ENCODE measurements around the gene WWOX. TPM values are rescaled to one million over a fixed set of nuclear protein-coding genes. Genes with fewer than 3 reads are reported as not detected.

The WWOX gene
- total RNA-seq, 1 donor from 2014 or later = 28.2 TPM

GRCh38 chr16:79097771-79098170 is 998.3 kb downstream of the WWOX start:
- no peak for TF ChIP-seq CTCF (IDR thresholded peaks at IDR 0.05)
- Mint-ChIP-seq H3K27me3 (ENCODE audit: unreplicated experiment) (peaks cover 6% of the 10 kb centered on the region), H3K27ac (ENCODE audit: unreplicated experiment) (no peak overlapping the region), H3K9me3 (ENCODE audit: unreplicated experiment) (peaks cover 5% of the 10 kb centered on the region), H3K36me3 (ENCODE audit: unreplicated experiment) (peaks cover 1% of the 10 kb centered on the region), H3K4me1 (ENCODE audit: unreplicated experiment) (no peaks in the 10 kb centered on the region), H3K4me3 (ENCODE audit: unreplicated experiment) (no peak overlapping the region)
- no peak for DNase-seq (ENCODE audit: extremely low spot score, unreplicated experiment)

- H3K36me3 Mint-ChIP-seq (ENCODE audit: unreplicated experiment) = peaks cover 1% of the 10 kb centered on the region
- peaks cover 5% of the 10 kb centered on the region for H3K9me3 Mint-ChIP-seq (ENCODE audit: unreplicated experiment)
- H3K4me1 Mint-ChIP-seq (ENCODE audit: unreplicated experiment) = no peaks in the 10 kb centered on the region
- no peak overlapping the region for H3K4me3 Mint-ChIP-seq (ENCODE audit: unreplicated experiment)
- no peak for TF ChIP-seq CTCF (IDR thresholded peaks at IDR 0.05)
- DNase-seq (ENCODE audit: extremely low spot score, unreplicated experiment) = no peak
- no peak overlapping the region for H3K27ac Mint-ChIP-seq (ENCODE audit: unreplicated experiment)
- H3K27me3 Mint-ChIP-seq (ENCODE audit: unreplicated experiment) = peaks cover 9% of the 10 kb centered on the region
Observed at GRCh38 chr16:79098907-79099306, 999.5 kb downstream of the WWOX start.

GRCh38 chr16:79099716-79100115 is 1000.3 kb downstream of the WWOX start:
- H3K27me3 Mint-ChIP-seq (ENCODE audit: unreplicated experiment) = peaks cover 9% of the 10 kb centered on the region

GRCh38 chr16:79100447-79100846 is 1001.0 kb downstream of the WWOX start:
- peaks cover 9% of the 10 kb centered on the region for H3K27me3 Mint-ChIP-seq (ENCODE audit: unreplicated experiment)
- peaks cover 1% of the 10 kb centered on the region for H3K36me3 Mint-ChIP-seq (ENCODE audit: unreplicated experiment)
- H3K27ac Mint-ChIP-seq (ENCODE audit: unreplicated experiment) = no peak overlapping the region
- DNase-seq (ENCODE audit: extremely low spot score, unreplicated experiment) = no peak
- no peaks in the 10 kb centered on the region for H3K4me1 Mint-ChIP-seq (ENCODE audit: unreplicated experiment)
- H3K9me3 Mint-ChIP-seq (ENCODE audit: unreplicated experiment) = peaks cover 5% of the 10 kb centered on the region
- H3K4me3 Mint-ChIP-seq (ENCODE audit: unreplicated experiment) = no peak overlapping the region
- no peak for TF ChIP-seq CTCF (IDR thresholded peaks at IDR 0.05)

More at GRCh38 chr16:79099716-79100115, 1000.3 kb downstream of the WWOX start:
- no peak for DNase-seq (ENCODE audit: extremely low spot score, unreplicated experiment)
- peaks cover 5% of the 10 kb centered on the region for H3K9me3 Mint-ChIP-seq (ENCODE audit: unreplicated experiment)
- peaks cover 1% of the 10 kb centered on the region for H3K36me3 Mint-ChIP-seq (ENCODE audit: unreplicated experiment)
- H3K27ac Mint-ChIP-seq (ENCODE audit: unreplicated experiment) = no peak overlapping the region
- TF ChIP-seq CTCF (IDR thresholded peaks at IDR 0.05) = no peak
- H3K4me1 Mint-ChIP-seq (ENCODE audit: unreplicated experiment) = no peaks in the 10 kb centered on the region
- no peak overlapping the region for H3K4me3 Mint-ChIP-seq (ENCODE audit: unreplicated experiment)

- no peaks in the 10 kb centered on the region for H3K4me1 Mint-ChIP-seq (ENCODE audit: unreplicated experiment)
- H3K36me3 Mint-ChIP-seq (ENCODE audit: unreplicated experiment) = peaks cover under 1% of the 10 kb centered on the region
- TF ChIP-seq CTCF (IDR thresholded peaks at IDR 0.05) = no peak
- no peak overlapping the region for H3K27ac Mint-ChIP-seq (ENCODE audit: unreplicated experiment)
- H3K9me3 Mint-ChIP-seq (ENCODE audit: unreplicated experiment) = peaks cover 1% of the 10 kb centered on the region
- peaks cover 9% of the 10 kb centered on the region for H3K27me3 Mint-ChIP-seq (ENCODE audit: unreplicated experiment)
- DNase-seq (ENCODE audit: extremely low spot score, unreplicated experiment) = no peak
- no peak overlapping the region for H3K4me3 Mint-ChIP-seq (ENCODE audit: unreplicated experiment)
Observed at GRCh38 chr16:79101491-79101890, 1002.0 kb downstream of the WWOX start.
